ENCODE data around the gene GAS7.
"Not testable (repeated sequence)": the region's sequence is repeated elsewhere in the genome, so short reads cannot be mapped to it uniquely, and the experiment has no call there.

Gene GAS7

DNA sequence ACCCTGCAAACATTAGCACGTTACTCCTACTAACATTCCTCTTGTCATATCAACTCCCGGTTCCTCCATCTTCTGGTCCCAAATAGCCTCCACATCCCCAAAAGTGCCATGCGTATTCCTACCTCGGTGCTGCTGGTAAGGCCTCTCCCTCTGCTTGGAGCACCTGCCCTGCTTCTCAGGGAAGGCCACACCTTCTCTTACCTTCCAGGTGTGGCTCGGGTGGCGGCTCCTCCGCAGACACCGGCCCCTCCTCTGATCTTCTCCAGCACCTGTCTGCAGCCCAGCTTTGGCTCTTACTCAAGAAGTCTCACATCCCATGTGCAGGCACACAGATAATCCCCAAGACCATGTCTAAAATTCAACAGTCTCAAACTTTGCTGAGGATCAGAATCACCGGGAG is 92.3 kb downstream of the GAS7 start:
- no peak for DNase-seq

GRCh38 chr17:10105513-10106001 is 92.8 kb downstream of the GAS7 start:
- no peak for DNase-seq

DNA sequence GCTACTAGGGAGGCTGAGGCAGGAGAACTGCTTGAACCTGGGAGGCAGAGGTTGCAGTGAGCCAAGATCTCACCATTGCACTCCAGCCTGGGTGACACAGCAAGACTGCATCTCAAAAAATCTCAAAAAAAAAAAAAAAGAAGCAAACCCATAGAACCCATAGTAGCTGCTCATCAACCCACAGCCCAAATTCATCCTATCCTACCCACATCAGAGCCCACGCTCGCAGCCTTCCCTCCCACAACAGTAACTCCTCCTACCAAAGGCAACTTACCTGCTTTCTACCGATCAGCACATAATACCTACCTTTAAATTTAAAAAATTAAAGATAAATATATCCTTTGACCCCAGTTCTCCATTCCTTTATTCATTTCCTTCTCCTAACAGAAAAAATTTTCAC is 94.7 kb downstream of the GAS7 start:
- no peak for DNase-seq

DNA sequence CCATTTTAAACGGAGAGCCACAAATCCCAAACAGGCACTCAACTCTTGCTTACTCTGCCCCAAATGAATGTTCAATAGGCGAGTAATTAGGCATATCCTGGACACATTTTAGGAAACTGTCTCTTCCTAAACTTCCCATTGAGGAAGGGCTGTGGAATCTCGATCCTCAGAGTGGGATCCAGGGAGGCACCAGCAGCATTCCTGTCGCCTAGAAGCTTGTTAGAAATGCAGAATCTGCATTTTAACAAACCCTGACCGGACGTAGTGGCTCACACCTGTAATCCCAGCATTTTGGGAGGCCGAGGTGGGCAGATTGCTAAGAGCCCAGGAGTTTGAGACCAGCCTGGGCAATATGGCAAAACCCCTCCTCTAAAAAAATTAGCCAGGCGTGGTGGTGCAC is 95.6 kb downstream of the GAS7 start:
- no peak for DNase-seq

GRCh38 chr17:10099051-10099571 is 99.3 kb downstream of the GAS7 start:
- no peak for DNase-seq

DNA sequence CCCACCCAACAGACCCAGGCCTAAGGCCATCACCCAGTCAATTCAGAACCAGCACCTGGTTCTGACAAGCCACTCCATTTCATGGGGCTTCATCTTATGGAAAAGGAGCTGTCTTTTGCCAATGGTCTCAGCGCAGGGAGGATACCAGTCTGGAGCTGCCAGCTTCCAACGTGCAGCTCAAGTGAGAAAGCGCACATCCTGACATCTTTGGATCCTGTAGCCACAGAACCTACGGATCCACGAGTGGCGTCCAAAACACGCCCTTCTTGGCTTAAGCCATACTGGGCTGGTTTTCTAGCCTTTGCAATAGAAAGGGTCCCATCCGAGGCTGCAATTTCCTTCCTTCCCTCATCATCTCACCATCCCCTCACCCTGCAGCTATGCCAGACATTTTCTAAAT is 101.8 kb downstream of the GAS7 start:
- DNase-seq: no peak

- not testable (repeated sequence) for DNase-seq
Observed at GRCh38 chr17:10095295-10095694, 103.1 kb downstream of the GAS7 start.

DNA sequence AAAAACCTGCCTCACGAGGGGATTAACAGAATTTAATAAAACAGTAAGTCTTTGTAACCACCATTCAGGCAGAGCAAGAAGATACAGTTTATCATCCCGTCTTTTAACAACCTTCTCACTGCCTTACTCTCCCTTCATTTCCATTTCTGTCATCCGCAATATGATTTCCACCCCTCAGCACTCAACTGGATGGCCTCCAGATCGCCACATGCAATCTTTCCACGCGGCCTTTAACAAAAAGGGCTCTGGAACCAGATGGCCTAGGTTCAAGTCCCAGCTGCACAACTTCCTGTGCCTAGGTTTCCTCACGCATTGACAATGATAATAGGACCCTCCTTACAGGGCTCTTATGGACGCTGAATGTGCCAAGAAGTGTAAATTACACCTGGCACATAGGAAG is 103.6 kb downstream of the GAS7 start:
- DNase-seq: no peak

GRCh38 chr17:10092595-10092994 is 105.8 kb downstream of the GAS7 start:
- no peak for DNase-seq

DNA sequence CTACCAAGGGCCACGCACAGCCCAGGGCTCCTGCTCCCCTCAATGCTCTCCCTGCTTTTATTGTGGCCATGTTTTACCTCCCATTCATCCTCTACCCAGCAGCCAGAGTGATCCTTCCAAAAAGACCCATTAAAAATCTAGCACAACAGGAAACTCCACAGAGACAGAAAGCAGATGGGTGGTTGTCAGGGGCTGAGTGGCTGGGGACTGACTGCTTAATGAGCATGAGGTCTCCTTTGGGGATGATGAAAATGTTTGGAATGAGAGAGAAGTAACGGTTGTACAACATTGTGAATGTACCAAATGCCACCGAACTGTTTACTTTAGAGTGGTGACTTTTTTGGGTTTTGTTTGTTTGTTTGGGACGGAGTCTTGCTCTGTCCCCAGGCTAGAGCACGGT is 107.4 kb downstream of the GAS7 start:
- no peak for DNase-seq

DNA sequence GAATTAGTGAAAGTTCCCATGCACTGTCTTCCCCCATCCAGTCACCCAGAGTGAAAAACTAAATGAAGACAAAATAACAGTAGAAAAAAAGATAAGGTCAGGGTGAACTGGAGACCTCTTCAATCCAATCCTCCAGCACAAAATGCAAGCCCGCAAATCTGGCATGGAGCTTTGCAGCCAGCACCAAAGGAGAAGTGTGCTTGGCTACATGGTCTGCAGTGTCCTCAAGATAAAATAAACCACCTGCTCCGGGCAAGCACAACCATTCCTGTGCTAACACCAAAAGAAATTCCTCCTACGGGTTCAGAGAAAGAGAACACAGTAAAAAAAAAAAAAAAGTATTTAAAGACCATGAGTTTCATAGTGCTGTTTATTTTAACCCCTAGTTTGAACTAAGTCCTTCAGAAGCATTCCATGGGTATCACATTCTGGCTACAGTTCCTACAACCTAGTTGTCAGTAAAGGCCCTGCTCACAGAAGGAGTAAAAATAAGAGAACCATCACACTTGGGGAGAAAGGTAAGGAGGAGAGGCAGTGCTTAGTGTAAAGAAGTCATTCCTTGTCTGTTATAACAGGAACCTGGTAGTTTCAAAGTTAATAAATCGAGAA is 109.1 kb downstream of the GAS7 start:
- DNase-seq: no peak

- no peak for DNase-seq
Observed at GRCh38 chr17:10088444-10088843, 110.0 kb downstream of the GAS7 start.

GRCh38 chr17:10087355-10087754 is 111.1 kb downstream of the GAS7 start:
- DNase-seq: no peak

- DNase-seq: no peak
Observed at GRCh38 chr17:10083864-10084263, 114.5 kb downstream of the GAS7 start.

DNA sequence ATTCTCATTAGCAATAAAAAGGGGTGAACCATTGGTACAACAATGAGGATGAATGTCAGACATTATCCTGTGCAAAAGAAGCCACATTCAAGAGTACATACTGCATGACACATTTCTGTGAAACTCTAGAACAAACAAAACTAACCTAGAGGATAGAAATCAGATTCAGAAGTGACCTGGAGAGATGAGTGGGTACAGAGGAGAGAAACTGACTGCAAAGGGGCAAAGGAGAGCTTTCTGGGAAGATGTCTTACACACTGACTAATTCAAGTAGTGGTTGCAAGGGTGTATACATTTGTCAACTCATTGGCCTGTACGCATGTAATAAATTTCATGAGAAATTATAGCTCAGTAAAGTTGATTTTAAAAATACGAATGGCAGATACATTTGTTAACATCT is 115.6 kb downstream of the GAS7 start:
- no peak for DNase-seq

- DNase-seq: no peak
Observed at GRCh38 chr17:10081571-10082169, 116.7 kb downstream of the GAS7 start.

- no peak for DNase-seq
Observed at GRCh38 chr17:10077561-10078299, 120.7 kb downstream of the GAS7 start.

DNA sequence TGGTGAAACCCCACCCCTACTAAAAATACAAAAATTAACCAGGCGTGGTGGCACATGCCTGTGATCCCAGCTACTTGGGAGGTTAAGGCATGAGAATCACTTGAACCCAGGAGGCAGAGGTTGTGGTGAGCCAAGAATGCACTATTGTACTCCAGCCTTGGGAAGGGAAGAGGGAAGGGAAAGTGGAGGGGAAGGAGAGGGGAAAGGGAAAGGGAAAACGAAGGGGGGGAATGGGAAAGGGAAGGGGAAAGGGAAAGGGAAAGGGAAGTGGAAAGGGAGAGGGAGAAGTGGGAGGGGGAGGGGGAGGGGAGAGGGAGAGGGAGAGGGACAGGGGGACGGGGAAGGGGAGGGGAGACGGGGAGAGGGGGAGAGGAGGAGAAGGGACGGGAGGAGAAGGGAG is 122.5 kb downstream of the GAS7 start:
- no peak for DNase-seq

- no peak for DNase-seq
Observed at GRCh38 chr17:10073941-10074340, 124.5 kb downstream of the GAS7 start.

- DNase-seq: no peak
Observed at GRCh38 chr17:10072556-10073425, 125.6 kb downstream of the GAS7 start.

DNA sequence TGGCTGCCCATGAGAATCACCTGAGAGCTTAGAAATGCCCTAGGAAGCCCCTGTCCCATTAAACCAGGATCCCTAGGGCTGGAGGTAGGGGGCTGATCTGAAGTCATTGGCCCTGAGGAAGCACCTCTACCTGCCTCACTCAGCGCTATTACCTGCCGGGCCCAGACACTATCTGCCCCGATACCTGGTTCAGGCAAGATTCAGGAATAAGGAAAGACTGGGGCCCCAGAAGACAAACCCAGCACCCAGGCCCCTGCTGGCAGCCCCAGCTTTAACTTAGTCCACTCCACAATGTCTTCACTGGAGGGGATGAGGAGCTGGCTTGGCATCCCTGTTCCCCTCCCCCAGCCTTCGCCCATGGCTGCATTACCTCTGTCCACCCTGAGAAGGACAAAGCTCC is 126.3 kb downstream of the GAS7 start:
- DNase-seq: no peak

DNA sequence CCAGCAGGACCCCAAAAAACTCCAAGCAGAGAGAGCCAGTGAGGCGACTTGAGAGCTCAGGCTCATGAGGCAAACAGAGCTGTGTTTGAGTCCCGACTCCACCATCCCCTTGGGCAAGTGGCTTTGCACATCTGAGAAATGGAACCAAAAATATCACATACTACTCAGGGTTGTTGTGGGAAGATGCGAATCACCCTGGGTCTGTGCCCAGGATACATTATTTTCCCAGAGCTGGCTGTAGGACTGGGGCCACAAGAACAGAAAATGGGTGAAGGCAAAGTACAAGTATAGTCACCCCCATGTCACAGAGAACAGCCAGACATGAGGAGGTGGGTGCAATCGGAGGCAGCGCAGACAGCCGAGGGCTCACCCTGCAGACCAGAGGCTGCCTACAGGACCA is 127.3 kb downstream of the GAS7 start:
- DNase-seq: no peak

GRCh38 chr17:10070690-10071089 is 127.7 kb downstream of the GAS7 start:
- no peak for DNase-seq
